Body of pancreas (tissue), 4 donors: ENCODE data around the gene ANKRD24.

Experiments used
- POLR2A ChIP-seq, 3 donors: fragments of 450-650 bp; IDR thresholded peaks; one replicate each; pipeline ENCODE4 v1.6.1; 2016; ENCODE audit warnings: antibody characterized with exemption in 3 of 3, mild to moderate bottlenecking in 2 of 3
- TF ChIP-seq, protein P1 (sequence below), 7 experiments: fragments of 450-650 bp in 4 of 7; fragments of 200-600 bp in 3 of 7; sonication (generic) in 3 of 7; IDR thresholded peaks; one replicate each; pipeline ENCODE4 v1.5.1; 2016 to 2019; ENCODE audit warnings: antibody characterized with exemption in 7 of 7

DNA sequence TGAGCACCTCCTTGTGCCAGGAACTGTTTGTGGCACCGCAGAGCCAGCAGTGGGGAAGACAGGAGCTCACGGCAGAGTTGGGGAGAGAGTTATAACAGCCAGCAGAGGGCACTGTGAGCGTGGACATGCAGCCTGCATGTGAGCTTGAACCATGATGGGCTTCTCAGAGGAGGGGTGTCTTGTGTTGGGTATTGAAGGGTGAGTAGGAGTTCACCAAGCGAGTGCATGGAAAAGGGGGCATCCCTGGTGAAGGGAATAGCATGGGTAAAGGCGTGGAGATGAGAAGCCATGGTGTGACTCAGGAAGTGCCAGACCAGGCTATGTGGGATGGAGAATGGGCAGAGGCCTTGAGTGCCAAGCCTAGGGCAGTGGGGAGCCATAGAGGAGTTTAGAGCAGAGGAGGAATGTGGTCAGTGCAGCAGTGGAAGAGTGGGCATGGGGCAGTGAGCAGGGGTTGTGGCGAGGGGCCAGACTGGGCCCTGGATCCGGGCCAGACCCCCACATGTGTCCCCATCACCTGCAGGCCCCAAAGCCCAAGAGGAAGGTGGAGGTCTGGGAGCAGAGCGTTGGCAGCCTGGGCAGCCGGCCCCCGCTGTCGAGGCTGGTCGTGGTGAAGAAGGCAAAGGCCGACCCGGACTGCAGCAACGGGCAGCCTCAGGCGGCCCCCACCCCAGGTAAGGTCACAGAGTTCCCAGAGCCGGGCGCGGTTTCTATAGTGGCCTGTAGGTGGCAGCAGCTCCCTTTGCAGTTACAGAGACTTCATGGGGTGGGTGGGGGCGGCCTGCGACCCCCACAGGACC, 84.8 kb downstream of the ANKRD24 start:
- no peak for TF ChIP-seq POLR2A (IDR thresholded peaks at IDR 0.05)
- TF ChIP-seq, protein P1, sequence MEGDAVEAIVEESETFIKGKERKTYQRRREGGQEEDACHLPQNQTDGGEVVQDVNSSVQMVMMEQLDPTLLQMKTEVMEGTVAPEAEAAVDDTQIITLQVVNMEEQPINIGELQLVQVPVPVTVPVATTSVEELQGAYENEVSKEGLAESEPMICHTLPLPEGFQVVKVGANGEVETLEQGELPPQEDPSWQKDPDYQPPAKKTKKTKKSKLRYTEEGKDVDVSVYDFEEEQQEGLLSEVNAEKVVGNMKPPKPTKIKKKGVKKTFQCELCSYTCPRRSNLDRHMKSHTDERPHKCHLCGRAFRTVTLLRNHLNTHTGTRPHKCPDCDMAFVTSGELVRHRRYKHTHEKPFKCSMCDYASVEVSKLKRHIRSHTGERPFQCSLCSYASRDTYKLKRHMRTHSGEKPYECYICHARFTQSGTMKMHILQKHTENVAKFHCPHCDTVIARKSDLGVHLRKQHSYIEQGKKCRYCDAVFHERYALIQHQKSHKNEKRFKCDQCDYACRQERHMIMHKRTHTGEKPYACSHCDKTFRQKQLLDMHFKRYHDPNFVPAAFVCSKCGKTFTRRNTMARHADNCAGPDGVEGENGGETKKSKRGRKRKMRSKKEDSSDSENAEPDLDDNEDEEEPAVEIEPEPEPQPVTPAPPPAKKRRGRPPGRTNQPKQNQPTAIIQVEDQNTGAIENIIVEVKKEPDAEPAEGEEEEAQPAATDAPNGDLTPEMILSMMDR (IDR thresholded peaks at IDR 0.05) = peak; percentile 62 to 93 (median 69)
